ENCODE results near the gene SYN1. TPM values are rescaled to one million over a fixed set of nuclear protein-coding genes. Genes with fewer than 3 reads are reported as not detected.

Gene SYN1
- total and polyA plus RNA-seq, 4 donors, result 0.09 to 2.5 (median 0.60) TPM

DNA sequence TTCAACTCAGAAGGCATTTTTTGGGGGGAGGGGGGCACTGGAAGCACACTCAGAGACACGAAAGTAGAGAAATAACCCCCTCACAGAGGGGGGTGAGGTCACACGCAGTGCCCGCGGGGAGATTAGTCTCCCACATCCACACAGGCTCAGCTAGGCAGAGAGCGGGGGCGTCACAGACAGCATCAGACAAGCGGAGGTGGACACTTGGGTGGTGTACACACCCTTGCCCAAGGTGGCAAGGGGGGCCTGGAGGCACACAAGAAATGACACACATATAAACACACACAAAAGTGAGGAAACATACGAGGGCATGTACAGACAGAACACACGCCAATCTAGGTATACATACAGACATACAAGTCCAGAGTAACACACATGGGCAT lies 637 bp upstream of the SYN1 start:
- no peak overlapping the region for H3K9ac ChIP-seq (ENCODE audit: low read depth in 1 of 2, low read length in 2 of 2)
- no peaks in the 10 kb centered on the region for H3K36me3 ChIP-seq (ENCODE audit: control insufficient read depth in 4 of 4, insufficient read depth in 3 of 4, low read depth in 1 of 4, low read length in 3 of 4)
- H3K9me3 ChIP-seq (ENCODE audit: control insufficient read depth in 4 of 4, low read length in 3 of 4), result no peaks in the 10 kb centered on the region
- H3K4me1 ChIP-seq (ENCODE audit: control insufficient read depth in 4 of 4, insufficient read depth in 4 of 4, low read length in 3 of 4), result peaks cover 0 to 4% (median 0%) of the 10 kb centered on the region in 4 donors
- no peak for DNase-seq (ENCODE audit: low spot score)
- H3K27me3 ChIP-seq (ENCODE audit: control insufficient read depth in 4 of 4, insufficient read depth in 4 of 4, low read length in 3 of 4), result no peaks in the 10 kb centered on the region
- WGBS, result 47% methylated on average over 9 of the region's 9 CpGs
- H3K4me3 ChIP-seq (ENCODE audit: low read depth in 1 of 3, low read length in 3 of 3), result no peak overlapping the region
- TF ChIP-seq SP1 (IDR thresholded peaks at IDR 0.05) (no peak), NR2F2 (IDR thresholded peaks at IDR 0.05) (no peak), RAD21 (IDR thresholded peaks at IDR 0.05) (no peak), GABPA (IDR thresholded peaks at IDR 0.05 in 1 of 2, conservative IDR thresholded peaks at IDR 0.05 in 1 of 2) (no peak), RXRA (IDR thresholded peaks at IDR 0.05) (no peak), YY1 (IDR thresholded peaks at IDR 0.05) (no peak), FOXA1 (IDR thresholded peaks at IDR 0.05) (no peak), TAF1 (conservative IDR thresholded peaks at IDR 0.05) (no peak), FOXA2 (IDR thresholded peaks at IDR 0.05) (no peak), JUND (IDR thresholded peaks at IDR 0.05) (no peak)
- TF ChIP-seq, protein P1, sequence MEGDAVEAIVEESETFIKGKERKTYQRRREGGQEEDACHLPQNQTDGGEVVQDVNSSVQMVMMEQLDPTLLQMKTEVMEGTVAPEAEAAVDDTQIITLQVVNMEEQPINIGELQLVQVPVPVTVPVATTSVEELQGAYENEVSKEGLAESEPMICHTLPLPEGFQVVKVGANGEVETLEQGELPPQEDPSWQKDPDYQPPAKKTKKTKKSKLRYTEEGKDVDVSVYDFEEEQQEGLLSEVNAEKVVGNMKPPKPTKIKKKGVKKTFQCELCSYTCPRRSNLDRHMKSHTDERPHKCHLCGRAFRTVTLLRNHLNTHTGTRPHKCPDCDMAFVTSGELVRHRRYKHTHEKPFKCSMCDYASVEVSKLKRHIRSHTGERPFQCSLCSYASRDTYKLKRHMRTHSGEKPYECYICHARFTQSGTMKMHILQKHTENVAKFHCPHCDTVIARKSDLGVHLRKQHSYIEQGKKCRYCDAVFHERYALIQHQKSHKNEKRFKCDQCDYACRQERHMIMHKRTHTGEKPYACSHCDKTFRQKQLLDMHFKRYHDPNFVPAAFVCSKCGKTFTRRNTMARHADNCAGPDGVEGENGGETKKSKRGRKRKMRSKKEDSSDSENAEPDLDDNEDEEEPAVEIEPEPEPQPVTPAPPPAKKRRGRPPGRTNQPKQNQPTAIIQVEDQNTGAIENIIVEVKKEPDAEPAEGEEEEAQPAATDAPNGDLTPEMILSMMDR (IDR thresholded peaks at IDR 0.05; ENCODE audit: low read depth, low read length, missing input control), result no peak
- TF ChIP-seq, protein P2, sequence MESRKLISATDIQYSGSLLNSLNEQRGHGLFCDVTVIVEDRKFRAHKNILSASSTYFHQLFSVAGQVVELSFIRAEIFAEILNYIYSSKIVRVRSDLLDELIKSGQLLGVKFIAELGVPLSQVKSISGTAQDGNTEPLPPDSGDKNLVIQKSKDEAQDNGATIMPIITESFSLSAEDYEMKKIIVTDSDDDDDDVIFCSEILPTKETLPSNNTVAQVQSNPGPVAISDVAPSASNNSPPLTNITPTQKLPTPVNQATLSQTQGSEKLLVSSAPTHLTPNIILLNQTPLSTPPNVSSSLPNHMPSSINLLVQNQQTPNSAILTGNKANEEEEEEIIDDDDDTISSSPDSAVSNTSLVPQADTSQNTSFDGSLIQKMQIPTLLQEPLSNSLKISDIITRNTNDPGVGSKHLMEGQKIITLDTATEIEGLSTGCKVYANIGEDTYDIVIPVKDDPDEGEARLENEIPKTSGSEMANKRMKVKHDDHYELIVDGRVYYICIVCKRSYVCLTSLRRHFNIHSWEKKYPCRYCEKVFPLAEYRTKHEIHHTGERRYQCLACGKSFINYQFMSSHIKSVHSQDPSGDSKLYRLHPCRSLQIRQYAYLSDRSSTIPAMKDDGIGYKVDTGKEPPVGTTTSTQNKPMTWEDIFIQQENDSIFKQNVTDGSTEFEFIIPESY (IDR thresholded peaks at IDR 0.05), result no peak
- TF ChIP-seq, protein P3, sequence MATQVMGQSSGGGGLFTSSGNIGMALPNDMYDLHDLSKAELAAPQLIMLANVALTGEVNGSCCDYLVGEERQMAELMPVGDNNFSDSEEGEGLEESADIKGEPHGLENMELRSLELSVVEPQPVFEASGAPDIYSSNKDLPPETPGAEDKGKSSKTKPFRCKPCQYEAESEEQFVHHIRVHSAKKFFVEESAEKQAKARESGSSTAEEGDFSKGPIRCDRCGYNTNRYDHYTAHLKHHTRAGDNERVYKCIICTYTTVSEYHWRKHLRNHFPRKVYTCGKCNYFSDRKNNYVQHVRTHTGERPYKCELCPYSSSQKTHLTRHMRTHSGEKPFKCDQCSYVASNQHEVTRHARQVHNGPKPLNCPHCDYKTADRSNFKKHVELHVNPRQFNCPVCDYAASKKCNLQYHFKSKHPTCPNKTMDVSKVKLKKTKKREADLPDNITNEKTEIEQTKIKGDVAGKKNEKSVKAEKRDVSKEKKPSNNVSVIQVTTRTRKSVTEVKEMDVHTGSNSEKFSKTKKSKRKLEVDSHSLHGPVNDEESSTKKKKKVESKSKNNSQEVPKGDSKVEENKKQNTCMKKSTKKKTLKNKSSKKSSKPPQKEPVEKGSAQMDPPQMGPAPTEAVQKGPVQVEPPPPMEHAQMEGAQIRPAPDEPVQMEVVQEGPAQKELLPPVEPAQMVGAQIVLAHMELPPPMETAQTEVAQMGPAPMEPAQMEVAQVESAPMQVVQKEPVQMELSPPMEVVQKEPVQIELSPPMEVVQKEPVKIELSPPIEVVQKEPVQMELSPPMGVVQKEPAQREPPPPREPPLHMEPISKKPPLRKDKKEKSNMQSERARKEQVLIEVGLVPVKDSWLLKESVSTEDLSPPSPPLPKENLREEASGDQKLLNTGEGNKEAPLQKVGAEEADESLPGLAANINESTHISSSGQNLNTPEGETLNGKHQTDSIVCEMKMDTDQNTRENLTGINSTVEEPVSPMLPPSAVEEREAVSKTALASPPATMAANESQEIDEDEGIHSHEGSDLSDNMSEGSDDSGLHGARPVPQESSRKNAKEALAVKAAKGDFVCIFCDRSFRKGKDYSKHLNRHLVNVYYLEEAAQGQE (IDR thresholded peaks at IDR 0.05), result no peak
- no peak overlapping the region for H3K27ac ChIP-seq (ENCODE audit: low read depth in 1 of 2, low read length in 2 of 2)

DNA sequence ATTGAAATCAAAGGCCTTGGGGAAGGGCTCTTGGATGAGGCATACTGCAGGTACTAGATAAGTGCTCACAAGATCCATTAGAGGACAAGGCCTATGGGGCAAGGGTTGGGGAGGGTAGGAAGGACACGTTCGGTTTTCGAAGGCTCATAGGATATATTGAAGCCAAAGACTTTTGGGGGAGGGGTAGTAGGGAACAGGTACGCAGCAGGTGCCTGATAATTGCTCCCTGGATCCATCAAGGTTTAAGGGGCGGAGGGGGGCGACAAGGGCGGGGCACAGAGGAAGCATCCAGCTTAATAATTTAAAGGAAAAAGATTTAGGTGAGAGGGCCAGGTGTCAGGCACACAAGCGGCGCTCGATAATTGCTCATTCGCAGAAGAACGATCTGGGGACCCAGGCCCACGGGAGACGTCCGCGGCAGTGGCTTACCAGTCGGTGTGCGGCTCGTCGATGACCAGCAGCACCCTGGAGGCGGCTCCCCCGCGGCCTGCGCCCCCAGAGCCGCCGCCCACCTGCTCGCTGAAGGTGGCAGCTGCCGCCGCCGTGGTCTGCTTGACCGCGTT lies 653 bp downstream of the SYN1 start:
- 35% methylated on average over 32 of the region's 32 CpGs for WGBS
- H3K36me3 ChIP-seq (ENCODE audit: control insufficient read depth in 4 of 4, insufficient read depth in 3 of 4, low read depth in 1 of 4, low read length in 3 of 4), result no peaks in the 10 kb centered on the region
- no peaks in the 10 kb centered on the region for H3K9me3 ChIP-seq (ENCODE audit: control insufficient read depth in 4 of 4, low read length in 3 of 4)
- H3K27ac ChIP-seq (ENCODE audit: low read depth in 1 of 2, low read length in 2 of 2), result no peak overlapping the region
- no peaks in the 10 kb centered on the region for H3K27me3 ChIP-seq (ENCODE audit: control insufficient read depth in 4 of 4, insufficient read depth in 4 of 4, low read length in 3 of 4)
- DNase-seq (ENCODE audit: low spot score), result no peak
- H3K9ac ChIP-seq (ENCODE audit: low read depth in 1 of 2, low read length in 2 of 2), result no peak overlapping the region
- no peak for TF ChIP-seq GABPA (IDR thresholded peaks at IDR 0.05 in 1 of 2, conservative IDR thresholded peaks at IDR 0.05 in 1 of 2)
- TF ChIP-seq, protein P4, sequence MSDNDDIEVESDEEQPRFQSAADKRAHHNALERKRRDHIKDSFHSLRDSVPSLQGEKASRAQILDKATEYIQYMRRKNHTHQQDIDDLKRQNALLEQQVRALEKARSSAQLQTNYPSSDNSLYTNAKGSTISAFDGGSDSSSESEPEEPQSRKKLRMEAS (IDR thresholded peaks at IDR 0.05), result no peak
- TF ChIP-seq RXRA (IDR thresholded peaks at IDR 0.05), result no peak
- TF ChIP-seq JUND (IDR thresholded peaks at IDR 0.05), result no peak
- TF ChIP-seq NR2F2 (IDR thresholded peaks at IDR 0.05), result no peak
- TF ChIP-seq, protein P3 (IDR thresholded peaks at IDR 0.05), result no peak
- TF ChIP-seq, protein P5, sequence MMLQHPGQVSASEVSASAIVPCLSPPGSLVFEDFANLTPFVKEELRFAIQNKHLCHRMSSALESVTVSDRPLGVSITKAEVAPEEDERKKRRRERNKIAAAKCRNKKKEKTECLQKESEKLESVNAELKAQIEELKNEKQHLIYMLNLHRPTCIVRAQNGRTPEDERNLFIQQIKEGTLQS (IDR thresholded peaks at IDR 0.05), result no peak
- no peak for TF ChIP-seq HNF4G (IDR thresholded peaks at IDR 0.05)
- TF ChIP-seq, protein P1 (IDR thresholded peaks at IDR 0.05; ENCODE audit: low read depth, low read length, missing input control), result no peak
- TF ChIP-seq FOXA2 (IDR thresholded peaks at IDR 0.05), result no peak
- TF ChIP-seq HNF4A (conservative IDR thresholded peaks at IDR 0.05), result no peak
- no peak for TF ChIP-seq FOXA1 (IDR thresholded peaks at IDR 0.05)
- H3K4me3 ChIP-seq (ENCODE audit: low read depth in 1 of 3, low read length in 3 of 3), result peak overlapping the region in 1 of 3 donors; percentile 42
- peaks cover 0 to 4% (median 0%) of the 10 kb centered on the region in 4 donors for H3K4me1 ChIP-seq (ENCODE audit: control insufficient read depth in 4 of 4, insufficient read depth in 4 of 4, low read length in 3 of 4)
